A673 (cell line): ENCODE measurements around the gene ERP44. TPM values are rescaled to one million over a fixed set of nuclear protein-coding genes. Genes with fewer than 3 reads are reported as not detected.

ENCODE experiments used
- BruUV-seq: library from RNA; stranded (reverse); fragments of 400-500 nt; replicated peaks from 2 replicates; lab custom pipeline; 2021; lab: Mats Ljungman, UMichigan
- CTCF ChIA-PET: fragments of 300-600 bp; sonication (Branson Sonifier 250); formaldehyde crosslinking; loops from one replicate; lab custom pipeline; 2022; ENCODE audit warnings: antibody characterized with exemption; lab: Charles Lee
- POLR2A ChIA-PET: fragments of 300-600 bp; sonication (Branson Sonifier 250); formaldehyde crosslinking; loops from one replicate; lab custom pipeline; 2022; ENCODE audit warnings: antibody characterized with exemption; ENCODE audit not compliant: low non-redundant PET; lab: Charles Lee
- DNase-seq: peaks from one replicate; pipeline ENCODE4 v3.0.0-alpha.2; 2015; ENCODE audit warnings: low spot score
- H3K27ac ChIP-seq: fragments of 200-600 bp; sonication (generic); 2 replicates; pipeline ENCODE4 v1.5.1; 2016; ENCODE audit warnings: mixed run types, low read depth, mild to moderate bottlenecking, mixed read lengths, antibody characterized with exemption, low read length; ENCODE audit not compliant: poor library complexity, severe bottlenecking
- H3K27me3 ChIP-seq: fragments of 200-600 bp; sonication (generic); replicated peaks from 2 replicates; pipeline ENCODE4 v1.6.1; 2017; ENCODE audit warnings: mixed run types, low read depth, mild to moderate bottlenecking, mixed read lengths, antibody characterized with exemption, low read length; ENCODE audit not compliant: insufficient read depth, poor library complexity
- H3K36me3 ChIP-seq: fragments of 200-600 bp; sonication (generic); 2 replicates; pipeline ENCODE4 v1.6.1; 2016; ENCODE audit warnings: mixed run types, mild to moderate bottlenecking, mixed read lengths, antibody characterized with exemption, low read length; ENCODE audit not compliant: insufficient read depth, poor library complexity, severe bottlenecking
- H3K4me1 ChIP-seq: fragments of 200-600 bp; sonication (generic); 2 replicates; pipeline ENCODE4 v1.6.1; 2017; ENCODE audit warnings: mixed run types, mild to moderate bottlenecking, mixed read lengths, antibody characterized with exemption, low read length; ENCODE audit not compliant: insufficient read depth, poor library complexity, severe bottlenecking
- H3K4me3 ChIP-seq: fragments of 200-600 bp; sonication (generic); 2 replicates; pipeline ENCODE4 v1.5.1; 2016; ENCODE audit warnings: low read depth, mixed run types, mild to moderate bottlenecking, mixed read lengths, low read length; ENCODE audit not compliant: poor library complexity, severe bottlenecking
- H3K9me3 ChIP-seq: fragments of 200-600 bp; sonication (generic); 2 replicates; pipeline ENCODE4 v1.6.1; 2016; ENCODE audit warnings: mixed run types, low read depth, mild to moderate bottlenecking, mixed read lengths, antibody characterized with exemption, low read length; ENCODE audit not compliant: poor library complexity, severe bottlenecking
- CTCF ChIP-seq: fragments of 300-800, 200-600 bp; sonication (generic); conservative IDR thresholded peaks from 2 replicates; pipeline ENCODE4 v1.5.1; 2017; ENCODE audit warnings: low read depth, mild to moderate bottlenecking, antibody characterized with exemption, low read length, moderate library complexity, mixed read lengths
- EZH2 ChIP-seq: fragments of 200-600 bp; sonication (generic); IDR thresholded peaks from 2 replicates; pipeline ENCODE4 v1.6.1; 2017; ENCODE audit warnings: borderline replicate concordance, low read depth, mild to moderate bottlenecking, mixed read lengths, antibody characterized with exemption, low read length; ENCODE audit not compliant: poor library complexity, severe bottlenecking
- intact Hi-C: fragments of 100-400 bp; cut with micrococcal nuclease; formaldehyde crosslinking; loops from one replicate; pipeline ENCODE4 v1.10.0; 2022; ENCODE audit not compliant: unreplicated experiment
- total RNA-seq: library from RNA; stranded (reverse); gene quantifications from 2 replicates; pipeline ENCODE4 v1.2.3, GENCODE V29; 2021

ERP44 gene
- total RNA-seq, 1 experiment from 2014 or later, result 16.8 TPM

GRCh38 chr9:99964336-99964735 is 134.5 kb downstream of the ERP44 start:
- no peaks in the 10 kb centered on the region for H3K4me1 ChIP-seq
- H3K9me3 ChIP-seq, result no peaks in the 10 kb centered on the region
- intact Hi-C loops, result no loop called here
- TF ChIP-seq EZH2 (no peak), CTCF (no peak)
- no peak overlapping the region for H3K27ac ChIP-seq
- no TSS peak for BruUV-seq
- H3K27me3 ChIP-seq, result no peaks in the 10 kb centered on the region
- ChIA-PET POLR2A (no interaction called here), CTCF (no interaction called here)
- no peaks in the 10 kb centered on the region for H3K36me3 ChIP-seq
- no peak for DNase-seq
- no peak overlapping the region for H3K4me3 ChIP-seq

GRCh38 chr9:99962680-99963261 is 136.0 kb downstream of the ERP44 start:
- CTCF ChIA-PET, result no interaction called here
- no TSS peak for BruUV-seq
- Histone ChIP-seq H3K36me3 (no peaks in the 10 kb centered on the region), H3K9me3 (no peaks in the 10 kb centered on the region), H3K4me1 (no peaks in the 10 kb centered on the region), H3K27me3 (no peaks in the 10 kb centered on the region), H3K27ac (no peak overlapping the region), H3K4me3 (no peak overlapping the region)
- POLR2A ChIA-PET, result no interaction called here
- intact Hi-C loops, result no loop called here
- TF ChIP-seq EZH2 (no peak), CTCF (no peak)
- no peak for DNase-seq

GRCh38 chr9:99955606-99956005 is 143.2 kb downstream of the ERP44 start:
- DNase-seq, result no peak
- Histone ChIP-seq H3K9me3 (no peaks in the 10 kb centered on the region), H3K27me3 (no peaks in the 10 kb centered on the region), H3K4me1 (peaks cover 11% of the 10 kb centered on the region), H3K27ac (no peak overlapping the region), H3K4me3 (no peak overlapping the region), H3K36me3 (no peaks in the 10 kb centered on the region)
- intact Hi-C loops, result no loop called here
- TF ChIP-seq CTCF (no peak), EZH2 (no peak)
- no TSS peak for BruUV-seq
- CTCF ChIA-PET, result no interaction called here
- POLR2A ChIA-PET, result no interaction called here
